CD4-positive, alpha-beta T cell treated with Interleukin-6 for 4 hours (primary cell): ENCODE results near the gene OR4C13.
"Not testable (repeated sequence)": the region's sequence is repeated elsewhere in the genome, so short reads cannot be mapped to it uniquely, and the experiment has no call there.

ENCODE experiments used
- DNase-seq: peaks from one replicate; pipeline ENCODE4 v3.0.0-alpha.2; 2020; ENCODE audit warnings: mixed read lengths

OR4C13 gene

DNA sequence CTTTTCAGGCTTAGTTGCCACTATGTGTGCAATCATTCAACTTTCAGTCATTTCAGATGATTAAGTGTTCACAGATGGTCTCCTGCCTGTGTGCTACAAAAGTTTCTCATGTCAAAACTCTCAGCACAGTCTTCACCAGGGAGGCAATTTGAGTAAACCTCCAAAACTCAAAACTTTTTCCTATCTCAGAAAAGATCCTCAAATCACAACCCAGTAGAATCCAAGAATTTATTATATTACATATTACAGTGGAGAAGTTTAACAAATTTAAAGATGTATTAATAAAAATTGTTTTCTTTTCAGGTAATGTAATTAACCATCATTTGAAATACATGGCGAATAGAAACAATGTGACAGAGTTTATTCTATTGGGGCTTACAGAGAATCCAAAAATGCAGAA, at the start of gene OR4C13:
TSS of gene OR4C13 (plus strand) at position 301 of the 400 bp plus-strand sequence. CDS start at position 333, 32 bp downstream.
- DNase-seq, result no peak

DNA sequence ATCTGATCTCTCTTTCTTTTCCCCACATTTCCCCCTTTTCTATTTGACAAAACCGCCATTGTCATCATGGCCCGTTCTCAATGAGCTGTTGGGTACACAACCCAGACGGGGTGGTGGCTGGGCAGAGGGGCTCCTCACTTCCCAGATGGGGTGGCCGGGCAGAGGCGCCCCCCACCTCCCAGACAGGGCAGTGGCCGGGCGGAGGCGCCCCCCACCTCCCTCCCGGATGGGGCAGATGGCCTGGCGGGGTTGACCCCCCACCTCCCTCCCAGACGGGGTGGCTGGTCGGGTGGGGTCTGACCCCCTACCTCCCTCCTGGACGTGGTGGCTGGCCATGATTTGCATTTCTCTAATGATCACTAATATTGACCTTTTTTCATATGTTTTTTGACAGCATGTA, 40.7 kb upstream of the OR4C13 start:
- DNase-seq, result not testable (repeated sequence)

DNA sequence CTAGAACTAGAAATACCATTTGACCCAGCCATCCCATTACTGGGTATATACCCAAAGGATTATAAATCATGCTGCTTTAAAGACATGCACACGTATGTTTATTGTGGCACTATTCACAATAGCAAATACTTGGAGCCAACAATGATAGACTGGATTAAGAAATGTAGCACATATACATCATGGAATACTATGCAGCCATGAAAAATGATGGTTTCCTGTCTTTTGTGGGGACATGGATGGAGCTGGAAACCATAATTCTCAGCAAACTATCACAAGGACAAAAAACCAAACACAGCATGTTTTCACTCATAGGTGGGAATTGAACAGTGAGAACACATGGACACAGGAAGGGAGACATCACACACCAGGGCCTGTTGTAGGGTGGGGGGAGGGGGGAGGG, 3.5 kb upstream of the OR4C13 start:
- not testable (repeated sequence) for DNase-seq

DNA sequence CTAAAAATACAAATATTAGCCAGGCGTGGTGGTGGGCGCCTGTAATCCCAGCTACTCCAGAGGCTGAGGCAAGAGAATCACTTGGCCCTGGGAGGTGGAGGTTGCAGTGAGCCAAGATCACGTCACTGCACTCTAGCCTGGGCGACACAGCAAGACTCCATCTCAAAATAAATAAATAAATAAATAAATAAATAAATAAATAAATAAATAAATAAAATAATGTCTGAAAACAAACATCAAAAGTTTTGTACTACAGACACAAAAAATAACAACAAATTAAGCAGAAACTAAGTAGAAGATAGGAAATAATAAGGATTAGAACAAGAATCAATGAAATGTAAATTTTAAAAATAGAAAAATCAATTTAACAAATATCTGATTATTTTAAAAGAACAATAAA, 21.2 kb downstream of the OR4C13 start:
- not testable (repeated sequence) for DNase-seq

DNA sequence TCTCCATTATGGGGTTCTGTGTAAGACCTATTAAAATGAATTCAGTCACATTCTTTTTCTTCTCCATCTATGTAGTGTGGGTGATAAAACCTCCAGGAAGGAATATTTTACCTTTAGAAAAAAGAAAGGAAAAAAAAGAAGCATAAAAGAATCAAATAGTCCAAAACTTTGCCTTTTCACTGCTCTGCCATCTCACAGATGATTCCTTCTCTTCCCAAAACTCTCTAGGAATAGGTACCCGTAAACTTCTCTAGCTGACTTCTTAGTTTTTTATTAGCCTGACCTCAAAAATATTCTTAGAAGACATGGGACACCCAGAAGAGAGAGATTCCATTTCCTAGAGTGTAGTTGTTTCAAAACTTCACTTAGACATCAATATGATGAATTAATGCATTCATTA, 30.2 kb downstream of the OR4C13 start, which contains the start of gene OR4C12:
TSS of gene OR4C12 (minus strand) at position 101 of the 400 bp plus-strand sequence. CDS start at position 67, 34 bp downstream.
- not testable (repeated sequence) for DNase-seq

DNA sequence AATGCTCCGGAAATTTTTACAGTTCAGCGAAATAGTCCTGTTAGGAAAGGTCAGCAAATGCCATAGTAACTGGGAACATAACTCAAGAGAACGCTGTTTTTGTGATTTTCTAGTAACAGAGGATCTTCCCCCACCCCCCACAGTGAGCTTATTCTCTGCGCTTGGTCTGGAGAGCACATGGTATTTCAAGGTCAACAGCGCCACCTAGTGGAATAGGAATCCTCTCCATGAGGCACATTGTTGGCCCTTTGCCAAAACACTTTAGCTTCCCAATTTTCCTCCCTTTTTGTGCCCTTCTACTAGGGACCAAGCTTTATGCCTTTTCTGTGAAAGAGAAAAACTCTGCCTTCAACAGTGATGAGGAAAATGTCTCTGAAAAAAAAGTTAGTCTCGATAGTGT, 43.4 kb downstream of the OR4C13 start:
- DNase-seq, result no peak
